PC-3 (cell line): ENCODE results near the gene NLGN3. TPM values are rescaled to one million over a fixed set of nuclear protein-coding genes. Genes with fewer than 3 reads are reported as not detected.

ENCODE experiments used
- ATAC-seq: fragments of 200-7000 bp; cut with Tn5 transposase; 2 replicates; pipeline ENCODE4 v1.9.1; 2020; ENCODE audit warnings: mild to moderate bottlenecking, moderate library complexity
- BruUV-seq: library from RNA; stranded (reverse); fragments of 400-500 nt; replicated peaks from 2 replicates; lab custom pipeline; 2021; lab: Mats Ljungman, UMichigan
- CTCF ChIA-PET: fragments of 300-600 bp; sonication (Branson Sonifier 250); formaldehyde crosslinking; loops from one replicate; lab custom pipeline; 2022; ENCODE audit warnings: antibody characterized with exemption; lab: Charles Lee
- POLR2A ChIA-PET: fragments of 300-600 bp; sonication (Branson Sonifier 250); formaldehyde crosslinking; loops from one replicate; lab custom pipeline; 2022; ENCODE audit warnings: antibody characterized with exemption; ENCODE audit not compliant: unreplicated experiment; lab: Charles Lee
- DNase-seq: peaks from one replicate; pipeline ENCODE4 v3.0.0-alpha.2; 2015
- H2AFZ ChIP-seq: fragments of 300-600 bp; sonication (generic); 2 replicates; pipeline ENCODE4 v1.6.0; 2016; ENCODE audit warnings: antibody characterized with exemption, low read length
- H3F3A ChIP-seq: fragments of 300-600 bp; sonication (generic); one replicate; pipeline ENCODE4 v1.6.0; 2017; ENCODE audit warnings: antibody characterized with exemption, low read length, control low read depth, mild to moderate bottlenecking; ENCODE audit not compliant: unreplicated experiment
- H3K27ac ChIP-seq: fragments of 300-600 bp; sonication (generic); 2 replicates; pipeline ENCODE4 v1.5.1; 2016; ENCODE audit warnings: mild to moderate bottlenecking, low read length
- H3K27me3 ChIP-seq: fragments of 300-600 bp; sonication (generic); 2 replicates; pipeline ENCODE4 v1.6.1; 2016; ENCODE audit warnings: low read length, mixed read lengths
- H3K36me3 ChIP-seq: fragments of 300-600 bp; sonication (generic); 2 replicates; pipeline ENCODE4 v1.6.1; 2016; ENCODE audit warnings: low read depth, mixed run types, low read length, mixed read lengths
- H3K4me1 ChIP-seq: fragments of 300-600 bp; sonication (generic); 2 replicates; pipeline ENCODE4 v1.5.1; 2016; ENCODE audit warnings: low read length; ENCODE audit not compliant: insufficient read depth
- H3K4me2 ChIP-seq: fragments of 300-600 bp; sonication (generic); 2 replicates; pipeline ENCODE4 v1.6.0; 2016; ENCODE audit warnings: low read length
- H3K4me3 ChIP-seq: fragments of 300-600 bp; sonication (generic); 2 replicates; pipeline ENCODE4 v1.5.1; 2016; ENCODE audit warnings: mild to moderate bottlenecking, low read length, mixed read lengths
- H3K79me2 ChIP-seq: fragments of 300-600 bp; sonication (generic); 2 replicates; pipeline ENCODE4 v1.6.1; 2017; ENCODE audit warnings: low read length, mixed read lengths
- H3K9ac ChIP-seq: fragments of 300-600 bp; sonication (generic); 2 replicates; pipeline ENCODE4 v1.6.0; 2016; ENCODE audit warnings: mild to moderate bottlenecking, low read length
- H3K9me2 ChIP-seq: fragments of 300-600 bp; sonication (generic); replicated peaks from 2 replicates; pipeline ENCODE4 v1.6.1; 2016; ENCODE audit warnings: mixed run types, low read length, mixed read lengths
- H3K9me3 ChIP-seq: fragments of 300-600 bp; sonication (generic); 2 replicates; pipeline ENCODE4 v1.6.1; 2016; ENCODE audit warnings: low read length, mixed read lengths
- H4K20me1 ChIP-seq: fragments of 300-600 bp; sonication (generic); 2 replicates; pipeline ENCODE4 v1.6.1; 2016; ENCODE audit warnings: low read length, mixed read lengths
- CTCF ChIP-seq: fragments of 300-600 bp; sonication (generic); conservative IDR thresholded peaks from 2 replicates; pipeline ENCODE4 v1.5.1; 2017; ENCODE audit warnings: antibody characterized with exemption, low read depth, mild to moderate bottlenecking, low read length
- EZH2 ChIP-seq: fragments of 300-600 bp; sonication (generic); IDR thresholded peaks from one replicate; pipeline ENCODE4 v1.6.1; 2017; ENCODE audit warnings: antibody characterized with exemption, mild to moderate bottlenecking, low read length; ENCODE audit not compliant: unreplicated experiment
- EZH2phosphoT487 ChIP-seq: fragments of 300-600 bp; sonication (generic); IDR thresholded peaks from 2 replicates; pipeline ENCODE4 v1.6.1; 2018; ENCODE audit warnings: mild to moderate bottlenecking, antibody characterized with exemption, low read length, borderline replicate concordance
- intact Hi-C: fragments of 100-400 bp; cut with micrococcal nuclease; formaldehyde crosslinking; loops from 2 replicates; pipeline ENCODE4 v1.9.0; 2023
- total RNA-seq: library from RNA; depleted of rRNA; stranded (reverse); fragments of >200 nt; gene quantifications from 2 replicates; pipeline ENCODE4 v1.2.3, GENCODE V29; 2014

Gene NLGN3
- total RNA-seq, 1 experiment from 2014 or later = 0.29 TPM

- POLR2A ChIA-PET = no interaction called here
- Histone ChIP-seq H4K20me1 (no peaks in the 10 kb centered on the region), H3K9me2 (no peaks in the 10 kb centered on the region), H3K4me1 (peaks cover 8% of the 10 kb centered on the region; the same call in 1 of the 2 replicates), H3K9ac (no peak overlapping the region), H3K36me3 (no peaks in the 10 kb centered on the region), H2AFZ (no peak overlapping the region), H3K27ac (no peak overlapping the region), H3K79me2 (no peaks in the 10 kb centered on the region), H3K9me3 (no peaks in the 10 kb centered on the region), H3K4me2 (no peak overlapping the region), H3K27me3 (peaks cover 4% of the 10 kb centered on the region; the same call in 1 of the 2 replicates), H3F3A (no peaks in the 10 kb centered on the region), H3K4me3 (no peak overlapping the region)
- TF ChIP-seq EZH2 = no peak
- no peak for TF ChIP-seq CTCF
- TF ChIP-seq EZH2phosphoT487 = no peak
- CTCF ChIA-PET = no interaction called here
- no peak for DNase-seq
- ATAC-seq = no peak
- no TSS peak for BruUV-seq
- intact Hi-C loops = no loop called here
These were observed 69.5 kb downstream of the NLGN3 start for GRCh38 chrX:71214152-71214551.

DNA sequence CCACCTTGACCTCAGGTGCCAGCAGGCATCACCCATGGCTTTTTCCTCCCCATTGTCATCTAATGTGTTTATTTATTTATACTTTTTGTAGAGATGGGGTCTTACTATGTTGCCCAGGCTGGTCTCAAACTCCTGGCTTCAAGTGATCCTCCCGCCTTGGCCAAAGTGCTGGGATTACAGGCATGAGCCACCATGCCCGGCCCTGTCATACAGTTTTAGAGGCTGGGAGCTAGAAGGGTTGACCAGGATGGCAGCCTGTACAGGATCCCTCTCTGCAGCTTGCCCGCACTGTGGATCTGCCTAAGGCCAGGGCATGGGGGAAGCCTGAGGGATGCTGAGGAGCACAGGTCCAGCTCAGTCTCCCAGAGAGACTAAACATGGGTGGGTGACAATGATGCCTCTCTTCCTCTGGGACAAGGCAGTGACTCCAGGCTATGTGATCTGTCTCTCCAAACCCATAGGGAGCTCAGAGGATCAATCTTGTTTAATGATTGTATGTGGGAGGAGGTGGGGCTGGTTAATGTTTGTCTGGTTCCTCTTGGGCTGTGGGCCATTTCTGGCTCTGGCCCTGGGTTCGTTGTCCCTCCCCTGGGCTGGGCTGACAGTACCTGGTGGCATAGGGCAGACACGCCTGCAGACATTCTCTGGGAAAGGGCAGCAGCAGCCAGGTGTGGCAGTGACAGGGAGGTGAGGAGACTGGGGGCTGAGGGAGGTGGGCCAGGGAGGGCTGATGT is 70.1 kb downstream of the NLGN3 start:
- CTCF ChIA-PET = no interaction called here
- POLR2A ChIA-PET = no interaction called here
- no TSS peak for BruUV-seq
- Histone ChIP-seq H3K27ac (no peak overlapping the region), H2AFZ (no peak overlapping the region), H3K9me2 (no peaks in the 10 kb centered on the region), H3K79me2 (no peaks in the 10 kb centered on the region), H3K9me3 (no peaks in the 10 kb centered on the region), H4K20me1 (no peaks in the 10 kb centered on the region), H3K9ac (no peak overlapping the region), H3K36me3 (no peaks in the 10 kb centered on the region), H3K4me2 (no peak overlapping the region), H3K4me3 (no peak overlapping the region), H3K27me3 (peaks cover 4% of the 10 kb centered on the region; the same call in 1 of the 2 replicates), H3K4me1 (peaks cover 8% of the 10 kb centered on the region; the same call in 1 of the 2 replicates), H3F3A (no peaks in the 10 kb centered on the region)
- no peak for DNase-seq
- intact Hi-C loops = no loop called here
- no peak for ATAC-seq
- no peak for TF ChIP-seq EZH2phosphoT487
- no peak for TF ChIP-seq EZH2
- TF ChIP-seq CTCF = no peak

- no peak for ATAC-seq
- no peaks in the 10 kb centered on the region for H3F3A ChIP-seq
- H3K9ac ChIP-seq = no peak overlapping the region
- H3K4me2 ChIP-seq = no peak overlapping the region
- intact Hi-C loops = no loop called here
- no peaks in the 10 kb centered on the region for H3K9me3 ChIP-seq
- H3K9me2 ChIP-seq = no peaks in the 10 kb centered on the region
- no peaks in the 10 kb centered on the region for H3K36me3 ChIP-seq
- no peak for TF ChIP-seq CTCF
- no peak for TF ChIP-seq EZH2
- no peak for TF ChIP-seq EZH2phosphoT487
- no peak overlapping the region for H3K27ac ChIP-seq
- no TSS peak for BruUV-seq
- no peak overlapping the region for H2AFZ ChIP-seq
- peaks cover 8% of the 10 kb centered on the region; the same call in 1 of the 2 replicates for H3K4me1 ChIP-seq
- H3K4me3 ChIP-seq = no peak overlapping the region
- ChIA-PET POLR2A (no interaction called here), CTCF (no interaction called here)
- DNase-seq = no peak
- peaks cover 4% of the 10 kb centered on the region; the same call in 1 of the 2 replicates for H3K27me3 ChIP-seq
- H4K20me1 ChIP-seq = no peaks in the 10 kb centered on the region
- no peaks in the 10 kb centered on the region for H3K79me2 ChIP-seq
These were observed 70.8 kb downstream of the NLGN3 start for GRCh38 chrX:71215338-71215912.
